CD4-positive, CD25-positive, alpha-beta regulatory T cell (primary cell): ENCODE measurements around the gene DENND4B. TPM values are rescaled to one million over a fixed set of nuclear protein-coding genes. Genes with fewer than 3 reads are reported as not detected.
A peak's percentile ranks its signal among the peaks of the same experiment; 100 is the strongest.
"Not testable (repeated sequence)": the region's sequence is repeated elsewhere in the genome, so short reads cannot be mapped to it uniquely, and the experiment has no call there.

Experiments
- ATAC-seq, 2 donors: fragments of 150-1000 bp; cut with Tn5 transposase; one replicate each; pipeline ENCODE4 v1.10.0; 2021; ENCODE audit warnings: low read depth in 2 of 2, moderate number of reproducible peaks in 2 of 2, moderate library complexity in 1 of 2
- DNase-seq, 3 donors: peaks; one replicate each; pipeline versions ENCODE4 v3.0.0 to v3.0.0-alpha.2; 2012 to 2022; ENCODE audit warnings: mixed read lengths in 1 of 3
- H3K27ac ChIP-seq: one replicate; pipeline ENCODE4 v1.7.0; 2013; ENCODE audit warnings: mild to moderate bottlenecking, low read length; ENCODE audit not compliant: insufficient read depth, poor library complexity, severe bottlenecking
- H3K27me3 ChIP-seq: one replicate; pipeline ENCODE4 v1.7.0; 2013; ENCODE audit warnings: low read length; ENCODE audit not compliant: control insufficient read depth, insufficient read depth
- H3K36me3 ChIP-seq: one replicate; pipeline ENCODE4 v1.7.0; 2013; ENCODE audit warnings: mild to moderate bottlenecking, low read length, moderate library complexity; ENCODE audit not compliant: control insufficient read depth, insufficient read depth
- H3K4me1 ChIP-seq: 2 replicates; pipeline ENCODE4 v1.7.0; 2013; ENCODE audit warnings: mild to moderate bottlenecking, low read length; ENCODE audit not compliant: insufficient read depth, control insufficient read depth, poor library complexity, severe bottlenecking
- H3K4me3 ChIP-seq: one replicate; pipeline ENCODE4 v1.7.0; 2013; ENCODE audit warnings: low read depth, mild to moderate bottlenecking, low read length, moderate library complexity
- H3K9me3 ChIP-seq, 2 experiments: 1 replicate in 1 of 2; 2 replicates in 1 of 2; pipeline ENCODE4 v1.7.0; 2013; ENCODE audit warnings: low read length in 2 of 2, mild to moderate bottlenecking in 1 of 2, moderate library complexity in 1 of 2; ENCODE audit not compliant: control insufficient read depth in 2 of 2
- H3K27ac Mint-ChIP-seq, 3 donors: one replicate each; pipeline ENCODE4 v1.8.0; 2020 to 2022; ENCODE audit warnings: mild to moderate bottlenecking in 3 of 3, mixed read lengths in 3 of 3, moderate library complexity in 2 of 3
- H3K27me3 Mint-ChIP-seq: one replicate; pipeline ENCODE4 v1.8.0; 2022; ENCODE audit warnings: mild to moderate bottlenecking, mixed read lengths
- H3K36me3 Mint-ChIP-seq: one replicate; pipeline ENCODE4 v1.8.0; 2020; ENCODE audit warnings: mixed read lengths
- H3K4me1 Mint-ChIP-seq, 4 donors: one replicate each; pipeline ENCODE4 v1.8.0; 2020 to 2022; ENCODE audit warnings: mixed read lengths in 4 of 4, mild to moderate bottlenecking in 1 of 4
- H3K4me3 Mint-ChIP-seq, 4 donors: one replicate each; pipeline ENCODE4 v1.8.0; 2020 to 2022; ENCODE audit warnings: mild to moderate bottlenecking in 4 of 4, mixed read lengths in 4 of 4, moderate library complexity in 3 of 4
- H3K9me3 Mint-ChIP-seq, 7 donors: one replicate each; pipeline ENCODE4 v1.8.0; 2020 to 2022; ENCODE audit warnings: mixed read lengths in 7 of 7, mild to moderate bottlenecking in 3 of 7, moderate library complexity in 2 of 7
- polyA plus RNA-seq, 4 donors: library from polyadenylated mRNA; unstranded; fragments of 300-500 nt; fragmentation: Illumina TruSeq; gene quantifications; one replicate each; pipeline ENCODE4 v1.2.3, GENCODE V29; 2021
- total RNA-seq: library from RNA; stranded (reverse); gene quantifications from one replicate; pipeline ENCODE4 v1.2.3, GENCODE V29; 2022

DENND4B gene
- total and polyA plus RNA-seq, 5 donors from 2014 or later = 11.2 to 133 (median 13.7) TPM

DNA sequence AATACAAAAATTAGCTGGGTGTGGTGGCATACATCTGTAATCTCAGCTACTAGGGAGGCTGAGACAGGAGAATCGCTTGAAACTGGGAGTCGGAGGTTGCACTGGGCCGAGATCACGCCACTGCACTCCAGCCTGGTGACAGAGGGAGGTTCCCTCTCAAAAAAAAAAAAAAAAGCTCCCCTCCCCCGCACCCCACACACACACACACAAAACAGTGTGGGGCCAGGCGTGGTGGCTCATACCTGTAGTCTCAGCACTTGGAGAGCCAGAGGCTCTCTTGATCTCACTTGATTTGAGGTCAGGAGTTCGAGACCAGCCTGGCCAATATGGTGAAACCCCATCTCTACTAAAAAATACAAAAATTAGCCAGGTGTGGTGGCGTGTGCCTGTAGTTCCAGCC, 40.6 kb downstream of the DENND4B start:
- not testable (repeated sequence) for H3K27me3 Mint-ChIP-seq, H3K4me3 ChIP-seq, ATAC-seq, H3K4me3 Mint-ChIP-seq, DNase-seq, H3K9me3 ChIP-seq, H3K27ac ChIP-seq, H3K27me3 ChIP-seq, H3K4me1 ChIP-seq, H3K9me3 Mint-ChIP-seq, H3K36me3 Mint-ChIP-seq
- Mint-ChIP-seq H3K27ac (peak overlapping the region in 2 of 3 donors; percentile 42 to 68), H3K4me1 (peaks cover 6 to 57% (median 19%) of the 10 kb centered on the region in 4 donors)
- H3K36me3 ChIP-seq = peaks cover 20% of the 10 kb centered on the region

DNA sequence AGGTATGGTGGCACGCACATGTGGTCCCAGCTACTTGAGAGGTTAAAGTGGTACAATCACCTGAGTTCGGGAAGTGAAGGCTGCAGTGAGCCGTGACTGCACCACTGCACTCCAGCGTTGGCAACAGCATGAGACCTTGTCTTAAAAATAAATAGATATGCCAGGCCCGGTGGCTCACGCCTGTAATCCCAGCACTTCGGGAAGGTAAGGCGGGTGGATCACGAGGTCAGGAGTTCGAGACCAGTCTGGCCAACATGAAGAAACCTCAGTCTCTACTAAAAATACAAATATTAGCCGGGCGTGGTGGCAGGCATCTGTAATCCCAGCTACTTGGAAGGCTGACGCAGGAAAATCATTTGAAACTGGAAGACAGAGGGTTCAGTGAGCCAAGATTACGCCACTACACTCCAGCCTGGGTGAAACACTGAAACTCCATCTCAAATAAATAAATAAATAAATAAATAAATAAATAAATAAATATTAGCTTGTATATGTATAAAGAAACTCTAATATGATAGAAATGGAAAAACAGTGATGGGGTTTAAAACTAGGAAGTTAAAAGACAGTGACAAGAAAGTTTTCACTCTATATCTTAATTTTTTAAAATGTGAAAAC, 42.6 kb downstream of the DENND4B start:
- Histone ChIP-seq H3K36me3 (peaks cover 26% of the 10 kb centered on the region), H3K27ac (no peak overlapping the region), H3K4me3 (no peak overlapping the region), H3K9me3 (no peaks in the 10 kb centered on the region), H3K27me3 (no peaks in the 10 kb centered on the region), H3K4me1 (peaks cover 4% of the 10 kb centered on the region)
- DNase-seq (no peak), ATAC-seq (no peak)
- no peaks in the 10 kb centered on the region for H3K27me3 Mint-ChIP-seq
- H3K9me3 Mint-ChIP-seq = no peaks in the 10 kb centered on the region
- no peak overlapping the region for H3K4me3 Mint-ChIP-seq
- no peak overlapping the region for H3K27ac Mint-ChIP-seq
- H3K4me1 Mint-ChIP-seq = peaks cover 11 to 65% (median 21%) of the 10 kb centered on the region in 4 donors
- peaks cover 10% of the 10 kb centered on the region for H3K36me3 Mint-ChIP-seq

DNA sequence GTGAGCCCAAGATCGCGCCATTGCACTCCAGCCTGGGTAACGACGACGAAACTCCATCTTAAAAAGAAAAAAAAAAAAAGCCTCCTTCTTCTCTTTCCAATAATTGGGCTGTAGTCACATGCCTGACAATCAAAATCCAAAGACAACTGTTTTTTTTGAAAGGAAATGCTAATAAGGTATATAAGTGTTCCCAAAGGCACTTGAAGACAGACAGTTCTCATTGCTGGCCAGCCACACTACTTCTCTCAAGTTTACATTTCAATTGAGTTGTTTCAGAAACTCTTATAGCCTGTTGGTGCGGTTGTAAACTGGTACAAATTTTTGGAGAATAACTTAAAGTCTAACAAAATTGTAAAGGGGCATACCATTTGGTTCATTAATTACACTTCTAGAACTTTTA, 47.0 kb downstream of the DENND4B start:
- peaks cover 14 to 52% (median 17%) of the 10 kb centered on the region in 4 donors for H3K4me1 Mint-ChIP-seq
- H3K27ac ChIP-seq = no peak overlapping the region
- no peaks in the 10 kb centered on the region for H3K9me3 Mint-ChIP-seq
- H3K36me3 Mint-ChIP-seq = peaks cover 14% of the 10 kb centered on the region
- no peak overlapping the region for H3K4me3 Mint-ChIP-seq
- ATAC-seq (no peak), DNase-seq (no peak)
- no peaks in the 10 kb centered on the region for H3K27me3 Mint-ChIP-seq
- H3K4me1 ChIP-seq = no peaks in the 10 kb centered on the region
- peaks cover 31% of the 10 kb centered on the region for H3K36me3 ChIP-seq
- H3K27ac Mint-ChIP-seq = peak overlapping the region in 1 of 3 donors; percentile 58
- no peak overlapping the region for H3K4me3 ChIP-seq
- H3K9me3 ChIP-seq = no peaks in the 10 kb centered on the region
- no peaks in the 10 kb centered on the region for H3K27me3 ChIP-seq

DNA sequence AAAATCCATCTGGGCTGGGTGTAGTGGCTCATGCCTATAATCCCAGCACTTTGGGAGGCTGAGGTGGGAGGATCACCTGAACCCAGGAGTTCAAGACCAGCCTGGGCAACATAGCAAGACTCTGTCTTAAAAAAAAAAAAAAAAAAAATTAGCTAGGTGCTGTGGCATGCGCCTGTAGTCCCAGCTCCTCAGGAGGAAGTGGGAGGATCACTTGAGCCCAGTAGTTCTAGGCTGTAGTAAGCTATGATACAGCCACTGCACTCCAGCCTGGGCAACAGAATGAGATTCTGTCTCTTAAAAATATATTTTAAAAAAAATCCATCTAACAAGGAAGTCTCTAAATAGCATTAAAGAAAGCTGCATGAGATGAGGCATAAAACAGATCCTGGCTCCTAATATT, 50.7 kb downstream of the DENND4B start:
- H3K9me3 Mint-ChIP-seq, H3K4me1 ChIP-seq, H3K4me3 ChIP-seq, ATAC-seq, H3K27me3 ChIP-seq, H3K27me3 Mint-ChIP-seq, DNase-seq, H3K9me3 ChIP-seq, H3K27ac ChIP-seq: not testable (repeated sequence)
- Mint-ChIP-seq H3K4me3 (peak overlapping the region in 1 of 4 donors; percentile 35), H3K27ac (peak overlapping the region in 1 of 3 donors; percentile 20), H3K4me1 (peaks cover 13 to 43% (median 19%) of the 10 kb centered on the region in 4 donors), H3K36me3 (peaks cover 19% of the 10 kb centered on the region)
- peaks cover 36% of the 10 kb centered on the region for H3K36me3 ChIP-seq

DNA sequence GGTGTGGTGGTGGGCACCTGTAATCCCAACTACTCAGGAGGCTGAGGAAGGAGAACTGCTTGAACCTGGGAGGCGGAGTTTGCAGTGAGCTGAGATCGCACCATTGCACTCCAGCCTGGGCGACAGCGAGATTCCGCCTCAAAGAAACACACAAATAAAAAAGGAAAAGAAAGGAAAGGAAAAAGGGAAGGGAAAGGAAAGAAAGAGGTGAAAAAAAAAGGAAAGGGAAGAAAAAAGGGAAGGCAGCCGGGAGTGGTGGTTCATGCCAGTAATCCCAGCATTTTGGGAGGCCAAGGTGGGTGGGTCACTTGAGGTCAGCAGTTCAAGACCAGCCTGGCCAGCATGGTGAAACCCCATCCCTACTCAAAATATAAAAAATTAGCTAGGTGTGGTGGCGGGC, 55.5 kb downstream of the DENND4B start:
- H3K9me3 ChIP-seq, H3K27me3 ChIP-seq, H3K4me3 Mint-ChIP-seq, H3K27ac ChIP-seq, ATAC-seq, H3K9me3 Mint-ChIP-seq, H3K27me3 Mint-ChIP-seq, DNase-seq, H3K27ac Mint-ChIP-seq, H3K4me3 ChIP-seq: not testable (repeated sequence)
- Mint-ChIP-seq H3K36me3 (peaks cover 23% of the 10 kb centered on the region), H3K4me1 (peaks cover 15 to 58% (median 26%) of the 10 kb centered on the region in 4 donors)
- Histone ChIP-seq H3K36me3 (peaks cover 21% of the 10 kb centered on the region), H3K4me1 (peaks cover 20% of the 10 kb centered on the region)

DNA sequence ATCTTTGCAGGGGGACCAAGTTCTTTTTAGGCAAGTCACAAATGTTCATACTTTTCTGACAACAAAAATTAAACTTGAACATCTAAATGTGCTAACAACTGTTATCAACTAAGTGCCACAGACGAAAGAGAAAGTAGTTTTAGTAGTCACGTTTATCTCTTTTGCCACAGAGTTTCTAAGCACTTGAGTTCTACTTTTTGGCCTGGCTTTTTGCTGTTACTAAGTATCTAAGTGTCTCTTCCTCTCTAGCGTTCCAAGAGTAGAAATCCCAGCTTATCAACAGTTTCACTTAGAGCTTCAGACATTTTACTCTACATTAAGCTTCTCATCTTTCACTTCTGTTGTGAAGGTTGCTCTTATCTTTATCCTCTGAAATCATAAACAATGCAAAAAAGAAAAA, 58.0 kb downstream of the DENND4B start:
- peaks cover 20% of the 10 kb centered on the region for H3K4me1 ChIP-seq
- ATAC-seq (peak in 1 of 2 donors; percentile 39), DNase-seq (peak in 1 of 3 donors; percentile 61)
- H3K36me3 ChIP-seq = peaks cover 20% of the 10 kb centered on the region
- peak overlapping the region; percentile 46 for H3K4me3 ChIP-seq
- H3K9me3 ChIP-seq = no peaks in the 10 kb centered on the region
- Mint-ChIP-seq H3K4me1 (peaks cover 13 to 62% (median 30%) of the 10 kb centered on the region in 4 donors), H3K9me3 (no peaks in the 10 kb centered on the region), H3K27me3 (no peaks in the 10 kb centered on the region), H3K4me3 (peak overlapping the region; percentile 10 to 45 (median 24)), H3K27ac (peak overlapping the region; percentile 17 to 65 (median 54)), H3K36me3 (peaks cover 27% of the 10 kb centered on the region)
- H3K27ac ChIP-seq = no peak overlapping the region
- no peaks in the 10 kb centered on the region for H3K27me3 ChIP-seq

DNA sequence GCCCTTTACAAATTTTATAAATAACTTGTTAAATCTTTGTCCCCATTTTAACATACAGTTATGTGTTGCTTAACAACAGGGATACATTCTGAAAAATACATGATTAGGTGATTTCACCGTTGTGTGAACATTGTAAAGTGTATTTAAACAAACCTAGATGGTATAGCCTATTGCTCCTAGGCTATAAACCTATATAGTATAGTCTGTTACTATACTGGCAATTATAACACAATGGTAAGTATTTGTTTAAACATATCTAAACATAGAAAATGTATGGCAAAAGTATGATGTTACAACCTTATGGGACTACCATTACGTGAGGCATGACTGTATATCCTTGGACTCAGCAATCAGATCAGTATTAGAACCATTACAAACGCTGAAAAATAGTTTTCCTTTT, 60.4 kb downstream of the DENND4B start:
- Mint-ChIP-seq H3K27me3 (no peaks in the 10 kb centered on the region), H3K4me3 (no peak overlapping the region), H3K36me3 (peaks cover 24% of the 10 kb centered on the region), H3K27ac (no peak overlapping the region), H3K4me1 (peaks cover 13 to 55% (median 28%) of the 10 kb centered on the region in 4 donors), H3K9me3 (no peaks in the 10 kb centered on the region)
- ATAC-seq = no peak
- Histone ChIP-seq H3K9me3 (no peaks in the 10 kb centered on the region), H3K36me3 (peaks cover 10% of the 10 kb centered on the region), H3K4me1 (peaks cover 22% of the 10 kb centered on the region), H3K27me3 (no peaks in the 10 kb centered on the region), H3K4me3 (no peak overlapping the region), H3K27ac (no peak overlapping the region)
- no peak for DNase-seq

DNA sequence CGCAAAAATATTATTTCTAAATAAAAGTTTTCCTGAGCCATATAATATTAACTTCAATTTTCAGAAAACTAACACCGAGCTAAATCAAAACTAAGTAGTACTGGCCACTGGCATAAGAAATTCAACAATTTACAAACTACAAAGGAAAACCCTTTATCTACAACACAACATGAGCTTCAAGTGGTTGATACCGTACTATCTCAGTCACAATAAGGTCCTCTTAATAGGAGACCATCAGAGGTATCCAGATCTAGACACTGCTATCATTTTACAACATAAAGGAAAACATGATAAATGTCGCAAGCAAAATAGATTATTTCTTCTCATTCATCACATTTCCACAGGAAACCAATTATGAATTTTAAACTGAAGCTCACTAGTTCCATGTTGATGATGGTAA, 63.3 kb downstream of the DENND4B start:
- no peaks in the 10 kb centered on the region for H3K27me3 Mint-ChIP-seq
- ATAC-seq (no peak), DNase-seq (no peak)
- H3K36me3 Mint-ChIP-seq = peaks cover 12% of the 10 kb centered on the region
- Histone ChIP-seq H3K27me3 (no peaks in the 10 kb centered on the region), H3K27ac (no peak overlapping the region), H3K9me3 (no peaks in the 10 kb centered on the region), H3K4me1 (peaks cover 19% of the 10 kb centered on the region), H3K4me3 (no peak overlapping the region), H3K36me3 (peaks cover 8% of the 10 kb centered on the region)
- no peak overlapping the region for H3K27ac Mint-ChIP-seq
- peaks cover 6 to 43% (median 26%) of the 10 kb centered on the region in 4 donors for H3K4me1 Mint-ChIP-seq
- H3K9me3 Mint-ChIP-seq = no peaks in the 10 kb centered on the region
- H3K4me3 Mint-ChIP-seq = no peak overlapping the region
